Measurements from ENCODE around the gene ACMSD.

DNA sequence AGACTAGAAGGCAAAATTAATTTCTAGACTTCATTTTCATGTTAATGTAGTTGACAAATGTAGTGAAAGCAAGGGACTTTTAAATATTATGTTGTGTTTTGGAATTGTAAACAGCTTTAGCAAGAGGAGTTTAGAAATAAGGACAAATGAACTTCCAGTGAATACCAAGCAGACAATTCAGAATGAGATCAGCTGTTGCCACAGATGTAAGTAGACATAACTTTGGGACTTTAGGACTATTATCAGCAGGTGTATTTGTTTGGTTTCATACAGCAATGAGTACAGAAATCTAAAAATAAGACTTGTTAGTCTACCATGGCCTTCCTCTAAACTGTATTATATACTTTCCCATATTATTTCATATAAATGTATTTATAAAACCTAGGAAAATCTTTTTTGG is 46.0 kb downstream of the ACMSD start:
- TF ChIP-seq POLR2AphosphoS5 (IDR thresholded peaks at IDR 0.05; ENCODE audit: low read depth, low read length) (no peak), POLR2A (IDR thresholded peaks at IDR 0.05; ENCODE audit: low read depth, low read length) (no peak)

Data from GM12891 (cell line).